Aorta (tissue), 5 donors: ENCODE data around the gene AFAP1L1. TPM values are rescaled to one million over a fixed set of nuclear protein-coding genes. Genes with fewer than 3 reads are reported as not detected.

ENCODE experiments used
- ATAC-seq: fragments of 200-7000 bp; cut with Tn5 transposase; one replicate; pipeline ENCODE4 v1.9.1; 2022; ENCODE audit warnings: moderate library complexity; ENCODE audit not compliant: low FRiP score
- DNase-seq, 2 donors: peaks; one replicate each; pipeline ENCODE4 v3.0.0-alpha.2; 2020
- H3K27ac ChIP-seq, 2 donors: one replicate each; pipeline ENCODE4 v1.5.1; 2013; ENCODE audit warnings: low read length in 2 of 2, mild to moderate bottlenecking in 2 of 2, moderate library complexity in 2 of 2, control low read depth in 1 of 2, inconsistent platforms in 1 of 2, low read depth in 1 of 2
- H3K27me3 ChIP-seq, 2 donors: one replicate each; pipeline ENCODE4 v1.6.1; 2013; ENCODE audit warnings: control low read depth in 1 of 2, low read length in 1 of 2, mild to moderate bottlenecking in 1 of 2, moderate library complexity in 1 of 2; ENCODE audit not compliant: insufficient read depth in 2 of 2, control insufficient read depth in 1 of 2
- H3K36me3 ChIP-seq, 2 donors: one replicate each; pipeline ENCODE4 v1.6.1; 2013; ENCODE audit warnings: control low read depth in 1 of 2, low read length in 1 of 2, mild to moderate bottlenecking in 1 of 2; ENCODE audit not compliant: insufficient read depth in 2 of 2, control insufficient read depth in 1 of 2
- H3K4me1 ChIP-seq, 2 donors: one replicate each; pipeline ENCODE4 v1.6.1; 2013; ENCODE audit warnings: low read length in 2 of 2, control low read depth in 1 of 2, mild to moderate bottlenecking in 1 of 2, moderate library complexity in 1 of 2; ENCODE audit not compliant: insufficient read depth in 2 of 2, control insufficient read depth in 1 of 2
- H3K4me3 ChIP-seq, 2 donors: one replicate each; pipeline ENCODE4 v1.5.1; 2013; ENCODE audit warnings: low read length in 2 of 2, control low read depth in 1 of 2, mild to moderate bottlenecking in 1 of 2
- H3K9me3 ChIP-seq: one replicate; pipeline ENCODE4 v1.6.1; 2013; ENCODE audit warnings: mild to moderate bottlenecking, low read length; ENCODE audit not compliant: control insufficient read depth
- WGBS, 2 donors: extraction: QIAGEN DNeasy Blood & Tissue Kit; methylation state at CpG; one replicate each; pipeline ENCODE4 v1.1.7; 2013; 5-methylcytosine and 5-hydroxymethylcytosine counted together
- intact Hi-C, 2 donors: fragments of 100-400 bp; cut with DNase I; formaldehyde crosslinking; loops; one replicate each; pipeline versions ENCODE4 v1.14.2 to v1.15.0; 2022
- polyA plus RNA-seq, 2 donors: library from polyadenylated mRNA; stranded (reverse); fragments of 200-250 nt; gene quantifications; one replicate each; pipeline ENCODE4 v1.2.3, GENCODE V29; 2013
- total RNA-seq, 2 donors: library from RNA; stranded (reverse); fragmentation: NEBNext Ultra II Directional; extraction: Animal tissue kit (Norgen Biotek cat#: 25700); gene quantifications; one replicate each; pipeline ENCODE4 v1.2.1, GENCODE V29; 2021
- donor health status: healthy with polysubstance abuse.
- donor health status: Bipolar disorder and iron deficiency.
- donor health status: DM: no; HTN: no; CAD: no.
- donor health status: DM: no; HTN: no; CAD: no.
- donor health status: DM: yes; HTN: yes; CAD: no.

Gene AFAP1L1
- total and polyA plus RNA-seq, 4 donors = 1.3 to 27.9 (median 7.7) TPM

- ATAC-seq = no peak
- intact Hi-C loops = no loop called here
- Histone ChIP-seq H3K27ac (no peak overlapping the region), H3K4me3 (no peak overlapping the region), H3K36me3 (peaks cover 3% of the 10 kb centered on the region in 2 donors), H3K4me1 (no peaks in the 10 kb centered on the region), H3K9me3 (no peaks in the 10 kb centered on the region), H3K27me3 (no peaks in the 10 kb centered on the region)
- DNase-seq = no peak
- WGBS, 2 donors = 53 to 78% methylated on average over 1 of the region's 1 CpG
These were observed 66.7 kb downstream of the AFAP1L1 start for GRCh38 chr5:149338364-149338763.

- no peak for ATAC-seq
- Histone ChIP-seq H3K27ac (no peak overlapping the region), H3K9me3 (no peaks in the 10 kb centered on the region), H3K36me3 (peaks cover 3% of the 10 kb centered on the region in 2 donors), H3K4me1 (no peaks in the 10 kb centered on the region), H3K27me3 (no peaks in the 10 kb centered on the region), H3K4me3 (no peak overlapping the region)
- intact Hi-C loops = no loop called here
- no peak for DNase-seq
- WGBS, 2 donors = 83 to 88% methylated on average over 1 of the region's 1 CpG
These were observed 69.3 kb downstream of the AFAP1L1 start for GRCh38 chr5:149340920-149341319.

- ATAC-seq = no peak
- no peak overlapping the region for H3K4me3 ChIP-seq
- H3K9me3 ChIP-seq = no peaks in the 10 kb centered on the region
- no peak overlapping the region for H3K27ac ChIP-seq
- peaks cover 3% of the 10 kb centered on the region in 2 donors for H3K36me3 ChIP-seq
- H3K27me3 ChIP-seq = no peaks in the 10 kb centered on the region
- H3K4me1 ChIP-seq = no peaks in the 10 kb centered on the region
- DNase-seq = no peak
- intact Hi-C loops = no loop called here
These were observed 70.2 kb downstream of the AFAP1L1 start for GRCh38 chr5:149341876-149342275.

GRCh38 chr5:149344151-149344550 is 72.5 kb downstream of the AFAP1L1 start:
- WGBS, 2 donors = 38 to 51% methylated on average over 2 of the region's 2 CpGs
- ATAC-seq = no peak
- Histone ChIP-seq H3K4me1 (no peaks in the 10 kb centered on the region), H3K36me3 (peaks cover 3% of the 10 kb centered on the region in 2 donors), H3K4me3 (no peak overlapping the region), H3K9me3 (no peaks in the 10 kb centered on the region), H3K27me3 (no peaks in the 10 kb centered on the region), H3K27ac (no peak overlapping the region)
- intact Hi-C loops = no loop called here
- DNase-seq = no peak

GRCh38 chr5:149345147-149345891 is 73.7 kb downstream of the AFAP1L1 start, which contains the start of gene GRPEL2:
Gene GRPEL2, plus strand, starts transcription at chr5:149345499. Its CDS starts 41 bp downstream, at chr5:149345540.
- no peaks in the 10 kb centered on the region for H3K9me3 ChIP-seq
- 0 to 1% methylated on average over 54 of the region's 54 CpGs for WGBS, 2 donors
- no peaks in the 10 kb centered on the region for H3K4me1 ChIP-seq
- peak; percentile 98 for DNase-seq
- peak; percentile 97 for ATAC-seq
- intact Hi-C loops = no loop called here
- no peaks in the 10 kb centered on the region for H3K27me3 ChIP-seq
- peak within 1 kb of the TSS in 1 of 2 donors; percentile 59 for H3K27ac ChIP-seq
- H3K4me3 ChIP-seq = peak within 1 kb of the TSS; percentile 44 to 72
- H3K36me3 ChIP-seq = peaks cover 3 to 6% of the 10 kb centered on the region in 2 donors

- DNase-seq = no peak
- intact Hi-C loops = no loop called here
- WGBS, 2 donors = 0 to 1% methylated on average over 11 of the region's 11 CpGs
- Histone ChIP-seq H3K27ac (no peak overlapping the region), H3K27me3 (no peaks in the 10 kb centered on the region), H3K4me1 (no peaks in the 10 kb centered on the region), H3K9me3 (no peaks in the 10 kb centered on the region), H3K4me3 (peak overlapping the region; percentile 3 to 44), H3K36me3 (peaks cover 4 to 7% of the 10 kb centered on the region in 2 donors)
- no peak for ATAC-seq
These were observed 74.2 kb downstream of the AFAP1L1 start for GRCh38 chr5:149345892-149346222.

GRCh38 chr5:149348518-149348917 is 76.9 kb downstream of the AFAP1L1 start:
- H3K27me3 ChIP-seq = no peaks in the 10 kb centered on the region
- no peak overlapping the region for H3K27ac ChIP-seq
- no peaks in the 10 kb centered on the region for H3K9me3 ChIP-seq
- H3K4me1 ChIP-seq = no peaks in the 10 kb centered on the region
- intact Hi-C loops = no loop called here
- no peak for ATAC-seq
- H3K4me3 ChIP-seq = no peak overlapping the region
- H3K36me3 ChIP-seq = peaks cover 7 to 8% of the 10 kb centered on the region in 2 donors
- 84 to 86% methylated on average over 1 of the region's 1 CpG for WGBS, 2 donors
- DNase-seq = no peak

GRCh38 chr5:149349382-149349781 is 77.7 kb downstream of the AFAP1L1 start:
- no peak for DNase-seq
- 91% methylated on average over 4 of the region's 4 CpGs for WGBS, 2 donors
- intact Hi-C loops = no loop called here
- no peak for ATAC-seq
- no peak overlapping the region for H3K4me3 ChIP-seq
- no peaks in the 10 kb centered on the region for H3K9me3 ChIP-seq
- no peaks in the 10 kb centered on the region for H3K4me1 ChIP-seq
- H3K27ac ChIP-seq = no peak overlapping the region
- peaks cover 7 to 8% of the 10 kb centered on the region in 2 donors for H3K36me3 ChIP-seq
- H3K27me3 ChIP-seq = no peaks in the 10 kb centered on the region

GRCh38 chr5:149352169-149352568 is 80.5 kb downstream of the AFAP1L1 start:
- intact Hi-C loops = no loop called here
- Histone ChIP-seq H3K36me3 (peaks cover 7 to 11% of the 10 kb centered on the region in 2 donors), H3K4me1 (no peaks in the 10 kb centered on the region), H3K27ac (no peak overlapping the region), H3K4me3 (no peak overlapping the region), H3K9me3 (no peaks in the 10 kb centered on the region), H3K27me3 (no peaks in the 10 kb centered on the region)
- ATAC-seq (no peak), DNase-seq (no peak)
- 32 to 36% methylated on average over 4 of the region's 4 CpGs for WGBS, 2 donors
